NCI-H345 (cell line): ENCODE measurements around the gene AGFG2.
A peak's percentile ranks its signal among the peaks of the same experiment; 100 is the strongest.

Source experiments
- DNase-seq: peaks from one replicate; lab custom pipeline; 2025; lab: John Stamatoyannopoulos, UW

Gene AGFG2

DNA sequence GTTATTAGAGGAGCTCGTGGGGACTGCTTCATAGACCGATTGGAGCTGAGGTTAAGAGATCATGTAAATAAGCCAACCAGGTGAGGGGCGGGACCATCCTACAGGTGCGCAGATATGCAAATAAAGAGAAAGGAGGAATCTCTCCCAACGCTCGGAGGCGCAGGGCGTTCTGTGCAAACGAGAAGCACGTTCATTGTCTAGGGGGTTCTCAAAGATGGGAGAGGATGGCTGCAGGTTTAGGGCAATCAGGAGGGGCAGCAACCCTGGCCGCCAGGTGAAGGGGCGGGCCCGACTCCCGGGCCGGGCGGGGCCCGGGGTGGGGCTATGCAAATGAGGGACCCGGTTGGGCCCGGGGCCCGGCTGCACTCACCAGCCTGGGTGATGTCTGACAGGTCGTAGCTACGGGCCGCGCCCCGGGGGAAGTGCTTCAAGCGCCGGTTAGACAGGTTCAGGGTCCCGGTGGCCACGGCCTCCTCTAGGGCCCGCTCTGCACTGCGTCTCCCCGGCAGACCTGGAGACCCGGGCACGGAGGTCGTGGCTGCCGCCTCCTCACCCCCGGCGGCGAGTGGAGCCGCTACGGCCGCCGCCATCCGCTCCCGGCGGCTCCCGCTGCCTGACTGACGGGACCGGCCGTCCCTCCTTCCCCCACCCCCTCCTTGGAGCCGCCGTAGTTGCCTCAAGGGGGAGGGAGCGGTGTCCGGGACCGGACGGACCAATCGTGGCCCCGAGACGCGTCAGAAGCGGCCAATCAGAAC lies 46.7 kb downstream of the AGFG2 start, which contains the start of gene LRCH4:
Gene LRCH4 (minus strand): TSS at position 619 of the 755 bp plus-strand sequence. CDS start 29 bp downstream, at position 590.
- DNase-seq, result peak; percentile 63

DNA sequence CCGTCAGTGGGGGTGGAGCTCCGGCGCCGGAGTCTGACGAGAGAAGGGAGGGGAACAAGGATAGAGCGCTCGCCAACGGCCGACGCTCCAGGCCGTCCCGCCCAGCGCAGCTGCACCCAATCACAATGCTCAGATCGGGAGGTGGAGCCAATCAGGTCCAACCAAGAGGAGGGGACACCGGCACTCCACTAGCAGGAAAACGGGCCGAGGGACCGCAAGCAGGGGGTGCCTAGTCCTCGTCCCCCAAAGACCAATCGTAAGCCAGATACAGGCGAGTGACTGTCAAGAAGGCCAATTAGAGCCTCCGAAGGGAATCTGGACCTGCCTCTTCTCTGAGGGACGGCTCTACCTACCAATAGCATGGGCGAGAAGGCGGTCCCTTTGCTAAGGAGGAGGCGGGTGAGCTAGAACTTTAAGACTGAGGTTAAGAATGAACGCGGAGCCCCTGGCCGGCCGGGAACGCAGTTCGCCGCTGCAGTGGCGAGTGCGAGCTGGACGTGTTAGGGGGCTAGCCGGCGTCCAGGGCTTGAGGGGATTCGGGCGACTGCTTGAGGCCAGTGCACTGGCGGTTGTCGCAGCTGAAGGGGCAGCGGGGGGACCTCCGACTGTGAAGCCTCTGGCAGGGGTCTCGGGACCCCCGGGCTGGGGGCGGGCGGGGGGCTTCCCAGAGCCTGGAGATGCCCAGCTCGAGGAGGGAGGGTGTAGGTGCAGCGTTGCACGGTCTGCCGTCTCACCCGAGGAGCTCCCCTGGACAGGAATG lies 47.4 kb downstream of the AGFG2 start, which contains the start of gene FBXO24:
Gene FBXO24 (plus strand): TSS at position 63 of the 760 bp plus-strand sequence. CDS start 298 bp downstream, at position 361.
- DNase-seq, result peak; percentile 100

DNA sequence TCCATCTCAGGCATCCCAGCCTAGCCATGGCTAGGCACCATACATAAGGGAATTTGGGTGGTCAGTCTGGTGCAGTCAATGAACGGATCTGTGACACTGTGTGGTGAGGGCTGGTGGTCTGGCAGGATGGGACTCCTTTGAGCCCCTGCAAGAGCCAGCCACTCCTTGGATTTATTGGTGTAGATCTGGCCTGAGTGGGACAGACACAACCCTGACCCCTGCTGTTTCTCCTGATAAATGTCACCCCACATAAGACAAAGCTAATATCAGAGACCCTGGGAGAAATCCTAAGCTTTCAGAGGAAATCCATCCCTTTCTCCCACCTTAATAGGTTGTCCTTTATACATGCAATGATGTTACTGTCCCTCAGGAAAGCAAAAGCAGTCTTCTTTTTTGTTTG lies 49.4 kb downstream of the AGFG2 start:
- no peak for DNase-seq

DNA sequence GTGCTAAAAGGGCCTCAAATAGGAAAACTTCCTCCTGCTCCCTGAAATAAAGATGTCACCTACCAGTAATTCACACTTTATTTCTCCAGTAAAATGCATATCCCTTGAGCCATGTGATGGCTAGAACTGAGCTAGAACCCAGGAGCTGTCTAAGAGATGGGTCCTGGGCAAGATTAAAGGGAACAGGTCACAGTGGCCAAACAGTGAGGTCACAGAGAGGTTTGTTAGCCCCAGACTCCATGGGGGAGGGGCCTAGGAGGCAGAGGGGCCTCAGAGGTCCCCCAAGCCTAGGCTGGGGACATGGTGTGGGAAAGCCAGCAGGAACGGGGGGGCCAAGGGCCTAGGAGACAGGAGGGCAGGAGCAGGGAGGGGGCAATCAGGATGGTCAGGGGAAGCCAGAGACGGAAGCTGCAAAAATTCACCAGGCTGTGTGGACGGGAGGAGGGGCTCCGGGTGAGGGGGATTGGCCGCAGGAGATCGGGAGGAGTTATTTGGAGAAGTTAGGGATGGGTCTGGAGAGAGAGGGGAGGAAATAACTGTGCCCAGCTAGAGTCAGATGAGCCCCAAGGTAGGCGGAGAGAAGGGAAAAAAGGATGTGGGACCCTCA lies 50.4 kb downstream of the AGFG2 start:
- DNase-seq, result no peak

DNA sequence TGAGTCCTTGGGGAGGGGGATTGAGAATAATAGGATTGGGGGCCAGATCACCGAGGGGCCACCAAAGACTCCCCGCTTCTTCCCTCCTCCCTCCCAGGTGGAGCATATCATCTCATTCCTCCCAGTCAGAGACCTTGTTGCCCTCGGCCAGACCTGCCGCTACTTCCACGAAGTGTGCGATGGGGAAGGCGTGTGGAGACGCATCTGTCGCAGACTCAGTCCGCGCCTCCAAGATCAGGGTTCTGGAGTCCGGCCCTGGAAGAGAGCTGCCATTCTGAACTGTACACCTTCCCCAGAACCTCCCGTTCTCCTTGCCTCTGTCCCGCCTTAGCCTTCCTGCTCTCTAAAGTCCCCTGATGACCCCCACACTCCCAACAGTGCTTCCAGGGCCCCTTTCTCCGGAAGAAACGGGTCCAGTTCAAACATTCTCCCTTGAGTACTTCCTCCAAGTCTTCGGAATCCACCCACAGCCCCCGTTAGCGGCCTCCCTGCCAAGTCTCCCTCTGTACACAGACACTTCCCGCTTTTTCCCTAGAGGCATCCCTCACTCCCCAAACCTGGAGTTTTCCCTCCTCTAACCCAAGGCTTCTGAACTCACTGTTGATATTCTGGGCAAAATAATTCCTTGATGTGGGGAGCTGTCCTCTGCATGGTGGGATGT lies 51.2 kb downstream of the AGFG2 start:
- no peak for DNase-seq

DNA sequence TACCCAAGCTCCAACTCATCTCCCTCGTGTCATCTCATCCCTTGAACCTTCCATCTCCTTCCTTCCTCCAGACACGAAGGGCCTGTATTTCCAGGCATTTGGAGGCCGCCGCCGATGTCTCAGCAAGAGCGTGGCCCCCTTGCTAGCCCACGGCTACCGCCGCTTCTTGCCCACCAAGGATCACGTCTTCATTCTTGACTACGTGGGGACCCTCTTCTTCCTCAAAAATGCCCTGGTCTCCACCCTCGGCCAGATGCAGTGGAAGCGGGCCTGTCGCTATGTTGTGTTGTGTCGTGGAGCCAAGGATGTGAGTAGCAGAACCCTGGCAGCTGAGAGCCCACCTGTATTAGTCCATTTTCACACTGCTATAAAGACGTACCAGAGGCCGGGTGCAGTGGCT lies 52.6 kb downstream of the AGFG2 start:
- no peak for DNase-seq

DNA sequence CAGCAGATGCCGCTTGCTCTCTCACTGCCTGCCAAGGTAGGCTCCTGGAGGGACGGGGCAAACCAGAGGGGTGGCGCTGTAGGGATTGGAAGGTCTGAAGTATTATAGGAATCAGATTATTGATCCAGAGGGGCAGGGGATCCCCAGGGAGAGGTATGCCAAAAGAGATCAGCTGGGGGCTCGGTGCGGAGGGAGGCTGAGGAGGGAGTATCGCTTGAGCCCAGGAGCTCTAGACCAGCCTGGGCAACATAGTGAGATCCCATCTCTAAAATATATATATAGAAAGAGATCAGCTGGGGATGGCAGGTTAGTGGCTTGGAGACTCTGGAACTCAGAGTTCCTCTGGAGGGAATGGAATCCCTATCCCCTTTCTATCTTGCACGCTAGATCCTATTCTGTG lies 56.2 kb downstream of the AGFG2 start:
- no peak for DNase-seq

DNA sequence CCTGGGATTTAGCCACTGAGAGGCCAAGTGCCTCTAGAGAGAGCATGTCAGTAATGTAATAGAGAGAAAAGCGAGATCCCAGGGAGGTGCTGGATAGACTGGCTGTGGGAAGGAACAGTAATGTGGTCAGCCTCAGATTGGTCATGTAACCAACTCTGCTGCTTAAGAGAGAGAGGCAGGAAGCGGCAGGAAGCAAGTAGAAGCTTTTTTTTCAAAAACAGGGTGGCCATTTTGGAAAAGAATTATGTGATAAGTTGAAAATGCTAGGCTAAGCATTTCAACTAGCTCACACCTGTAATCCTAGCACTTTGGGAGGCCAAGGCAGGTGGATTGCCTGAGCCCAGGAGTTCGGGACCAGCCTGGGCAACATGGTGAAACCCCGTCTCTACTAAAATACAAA lies 59.4 kb downstream of the AGFG2 start:
- no peak for DNase-seq

DNA sequence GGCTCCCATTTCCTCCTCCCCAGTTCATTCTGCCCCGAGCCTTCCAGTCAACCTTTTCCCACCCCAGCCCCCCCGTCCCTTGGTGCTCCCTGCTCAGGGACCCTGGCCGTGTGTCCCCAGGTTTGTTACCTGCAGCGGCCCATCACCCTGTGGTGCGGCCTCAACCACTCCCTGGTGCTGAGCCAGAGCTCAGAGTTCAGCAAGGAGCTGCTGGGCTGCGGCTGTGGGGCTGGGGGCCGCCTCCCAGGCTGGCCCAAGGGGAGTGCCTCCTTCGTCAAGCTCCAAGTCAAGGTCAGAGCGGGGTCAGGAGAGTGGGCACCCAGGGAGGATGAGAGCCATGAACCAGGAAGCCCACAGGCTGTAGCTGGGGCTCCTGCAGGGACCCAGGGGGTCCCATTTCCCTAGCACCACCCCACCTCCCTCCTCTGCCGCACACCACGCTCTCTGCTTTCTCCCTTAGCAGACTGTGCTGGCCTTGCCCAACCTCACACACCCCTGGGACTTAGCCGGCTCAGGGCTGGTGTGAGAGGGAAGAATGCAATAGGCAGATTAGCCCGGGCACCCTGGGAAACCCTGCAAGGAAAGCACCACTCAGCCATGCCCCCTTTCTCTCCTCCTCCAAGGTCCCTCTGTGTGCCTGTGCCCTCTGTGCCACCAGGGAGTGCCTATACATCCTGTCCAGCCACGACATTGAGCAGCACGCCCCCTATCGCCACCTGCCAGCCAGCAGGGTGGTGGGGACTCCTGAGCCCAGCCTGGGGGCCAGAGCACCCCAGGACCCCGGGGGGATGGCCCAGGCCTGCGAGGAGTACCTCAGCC lies 61.1 kb downstream of the AGFG2 start:
- DNase-seq, result no peak

DNA sequence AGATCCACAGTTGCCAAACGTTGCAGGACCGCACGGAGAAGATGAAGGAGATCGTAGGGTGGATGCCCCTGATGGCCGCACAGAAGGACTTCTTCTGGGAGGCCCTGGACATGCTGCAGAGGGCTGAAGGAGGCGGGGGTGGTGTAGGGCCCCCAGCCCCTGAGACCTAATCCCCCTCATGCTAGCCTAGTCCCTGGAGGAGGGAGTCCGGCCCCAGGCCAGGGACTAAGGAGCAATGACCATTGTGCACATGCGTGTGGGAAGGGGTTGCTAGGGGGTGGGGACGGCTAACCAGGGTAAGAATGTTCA lies 61.7 kb downstream of the AGFG2 start:
- no peak for DNase-seq

DNA sequence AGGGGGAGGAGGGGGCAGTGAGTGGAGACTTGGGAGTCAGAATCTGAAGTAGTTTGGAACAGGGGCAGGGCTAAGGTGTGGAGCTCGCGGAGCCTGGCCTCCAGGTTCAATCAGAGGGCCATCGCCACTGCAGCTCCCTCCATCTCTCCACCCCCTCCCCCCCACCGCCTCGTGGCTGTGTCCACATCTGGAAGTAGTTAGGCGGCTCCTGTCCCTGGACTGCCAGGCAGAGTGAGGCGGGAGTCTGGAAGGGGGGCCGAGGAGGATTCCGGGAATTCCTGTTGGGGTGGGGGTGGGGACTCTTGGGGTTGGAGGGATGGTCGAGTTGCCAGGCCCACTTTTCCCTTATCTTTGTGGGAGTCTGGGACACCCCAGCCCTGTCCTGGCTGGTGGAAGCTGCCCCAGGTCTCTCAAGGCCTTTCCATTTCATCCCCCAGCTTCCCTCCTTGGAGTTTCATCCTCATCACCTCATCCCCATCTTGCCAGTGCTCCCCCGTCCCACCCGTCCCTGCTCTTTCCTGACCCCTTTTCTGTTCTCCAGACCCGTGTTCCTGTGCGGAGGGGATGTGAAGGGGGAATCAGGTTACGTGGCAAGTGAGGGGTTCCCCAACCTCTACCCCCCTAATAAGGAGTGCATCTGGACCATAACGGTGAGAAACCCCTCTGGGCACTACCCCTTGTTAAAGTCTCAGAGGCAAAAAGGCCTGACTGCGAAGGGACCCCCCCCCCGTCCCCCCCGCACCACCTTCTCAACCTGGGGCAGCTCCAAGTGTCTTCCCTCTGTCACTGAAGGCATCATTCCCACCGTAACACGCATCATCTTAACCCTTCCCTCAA lies 64.1 kb downstream of the AGFG2 start:
- no peak for DNase-seq

DNA sequence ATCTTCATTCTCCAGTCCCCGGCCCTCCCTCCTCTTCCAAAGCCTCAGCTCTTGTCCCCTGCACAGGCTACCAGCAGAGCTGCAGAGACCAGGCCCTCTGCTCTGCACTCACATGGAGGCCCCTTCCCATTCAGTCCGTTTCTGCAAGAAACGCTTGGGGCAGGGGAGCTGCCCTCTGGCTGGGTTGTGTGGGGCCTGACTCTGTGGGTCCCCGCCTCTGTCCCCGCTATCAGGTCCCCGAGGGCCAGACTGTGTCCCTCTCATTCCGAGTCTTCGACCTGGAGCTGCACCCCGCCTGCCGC lies 64.7 kb downstream of the AGFG2 start:
- no peak for DNase-seq

DNA sequence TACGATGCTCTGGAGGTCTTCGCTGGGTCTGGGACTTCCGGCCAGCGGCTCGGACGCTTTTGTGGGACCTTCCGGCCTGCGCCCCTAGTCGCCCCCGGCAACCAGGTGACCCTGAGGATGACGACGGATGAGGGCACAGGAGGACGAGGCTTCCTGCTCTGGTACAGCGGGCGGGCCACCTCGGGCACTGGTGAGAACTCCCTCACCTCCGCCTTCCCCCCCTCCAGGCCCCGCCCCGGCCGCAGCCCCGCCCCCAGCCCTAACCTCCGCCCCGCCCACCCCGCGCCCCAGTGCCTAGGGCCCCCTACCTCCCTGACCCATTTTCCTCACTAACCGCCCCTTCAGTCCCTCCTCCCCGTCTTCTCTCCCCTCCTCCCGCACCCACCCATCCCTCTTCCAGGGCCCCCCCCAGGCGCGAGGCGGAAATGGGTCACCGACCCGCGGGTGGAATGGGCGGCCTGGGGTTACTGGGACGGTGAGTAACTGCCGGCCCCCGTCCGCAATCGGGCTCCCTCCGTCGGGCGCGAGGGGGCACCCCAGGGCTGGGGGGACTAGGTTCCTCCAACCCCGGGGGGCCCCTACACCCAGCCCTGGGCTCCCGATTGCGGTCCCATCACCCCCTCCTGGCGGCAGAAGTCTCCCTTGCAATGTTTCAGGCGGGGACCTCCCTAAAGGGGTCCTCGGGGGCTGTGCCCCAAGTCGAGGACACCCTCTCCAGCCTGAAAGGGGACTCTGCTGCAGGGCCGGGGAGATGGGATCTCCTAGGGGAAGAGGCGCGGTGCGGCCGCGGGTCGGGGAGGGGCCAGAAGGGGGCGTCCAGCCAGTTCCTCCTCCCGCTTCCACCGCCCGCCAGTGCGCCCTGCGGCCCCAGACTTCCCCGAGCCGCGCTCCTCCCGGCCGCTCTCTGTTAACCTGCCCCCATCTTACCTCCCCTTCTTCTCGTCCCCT lies 65.3 kb downstream of the AGFG2 start:
- DNase-seq, result peak; percentile 66

DNA sequence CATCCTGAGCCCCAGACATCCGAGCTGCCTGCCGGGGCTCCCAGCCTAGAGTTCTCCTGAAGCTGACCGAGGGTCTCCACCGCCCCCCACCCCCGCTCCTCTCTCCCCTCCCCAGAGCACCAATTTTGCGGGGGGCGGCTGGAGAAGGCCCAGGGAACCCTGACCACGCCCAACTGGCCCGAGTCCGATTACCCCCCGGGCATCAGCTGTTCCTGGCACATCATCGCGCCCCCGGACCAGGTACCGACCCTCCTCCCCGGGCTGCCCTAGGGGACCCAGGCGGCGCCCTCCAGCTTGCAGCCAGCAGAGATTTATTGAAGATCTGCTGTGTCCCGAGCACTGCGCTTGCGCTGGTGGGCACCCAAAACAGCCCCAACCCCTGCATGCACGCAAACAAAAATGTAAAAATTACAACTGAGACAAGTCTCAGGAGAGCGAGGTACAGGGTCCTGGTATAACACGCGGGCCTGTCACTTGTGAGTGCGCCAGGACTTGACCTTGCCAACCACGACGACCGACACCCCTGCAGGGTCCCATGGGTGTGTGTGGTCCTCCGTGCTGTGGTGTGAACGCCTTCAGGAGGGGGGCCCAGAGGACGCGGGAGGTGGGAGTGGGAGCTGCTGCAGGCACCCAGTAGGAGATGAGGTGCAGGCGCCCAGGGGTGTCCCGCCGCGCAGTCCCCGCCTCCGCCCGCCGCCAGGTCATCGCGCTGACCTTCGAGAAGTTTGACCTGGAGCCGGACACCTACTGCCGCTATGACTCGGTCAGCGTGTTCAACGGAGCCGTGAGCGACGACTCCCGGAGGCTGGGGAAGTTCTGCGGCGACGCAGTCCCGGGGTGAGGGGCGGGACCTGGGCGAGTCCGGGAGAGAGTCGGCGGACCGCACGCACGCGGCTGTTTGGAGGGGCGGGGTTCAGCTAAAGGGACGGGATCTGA lies 66.2 kb downstream of the AGFG2 start:
- no peak for DNase-seq

DNA sequence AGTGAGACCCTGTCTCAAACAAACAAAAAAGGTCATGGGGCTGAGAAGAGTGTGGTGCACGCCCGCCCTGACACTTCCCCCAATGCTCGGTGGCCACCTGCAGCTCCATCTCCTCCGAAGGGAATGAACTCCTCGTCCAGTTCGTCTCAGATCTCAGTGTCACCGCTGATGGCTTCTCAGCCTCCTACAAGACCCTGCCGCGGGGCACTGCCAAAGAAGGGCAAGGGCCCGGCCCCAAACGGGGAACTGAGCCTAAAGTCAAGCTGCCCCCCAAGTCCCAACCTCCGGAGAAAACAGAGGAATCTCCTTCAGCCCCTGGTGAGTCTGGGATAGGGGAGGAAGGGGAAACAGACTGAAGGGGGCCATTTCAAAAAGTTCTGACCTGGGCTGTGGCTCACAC lies 67.3 kb downstream of the AGFG2 start:
- no peak for DNase-seq

DNA sequence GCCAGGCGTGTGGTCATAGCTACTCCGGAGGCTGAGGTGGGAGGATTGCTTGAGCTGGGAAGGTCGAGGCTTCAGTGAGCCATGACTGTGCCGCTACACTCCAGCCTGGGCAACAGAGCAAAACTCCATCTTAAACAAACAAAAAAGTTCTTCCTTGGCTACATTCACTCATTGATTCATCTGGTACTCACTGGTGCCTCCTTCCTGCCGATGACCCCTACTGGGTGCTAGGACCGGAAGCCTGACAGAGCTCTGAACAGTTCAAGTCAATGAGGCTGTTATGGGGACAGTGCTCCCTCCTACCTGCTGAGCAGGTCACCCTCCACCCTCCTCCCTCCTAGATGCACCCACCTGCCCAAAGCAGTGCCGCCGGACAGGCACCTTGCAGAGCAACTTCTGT lies 68.1 kb downstream of the AGFG2 start:
- DNase-seq, result no peak

DNA sequence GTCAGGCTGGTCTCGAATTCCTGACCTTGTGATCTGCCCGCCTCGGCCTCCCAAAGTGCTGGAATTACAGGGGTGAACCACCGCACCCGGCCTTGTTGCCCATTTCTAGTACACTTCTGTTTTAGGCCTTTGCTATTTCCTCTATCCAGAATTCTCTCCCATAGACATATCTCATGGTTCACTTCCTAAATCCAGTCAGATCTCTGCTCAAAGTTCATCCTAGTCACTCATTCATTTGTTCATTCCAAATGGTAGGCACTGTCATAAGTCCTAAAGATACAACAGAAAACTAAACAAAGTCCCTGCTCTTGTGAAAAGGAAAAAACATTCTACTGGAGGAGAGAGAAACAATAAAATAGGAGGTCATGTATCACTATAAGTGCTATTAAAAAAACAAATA lies 71.0 kb downstream of the AGFG2 start:
- DNase-seq, result no peak

DNA sequence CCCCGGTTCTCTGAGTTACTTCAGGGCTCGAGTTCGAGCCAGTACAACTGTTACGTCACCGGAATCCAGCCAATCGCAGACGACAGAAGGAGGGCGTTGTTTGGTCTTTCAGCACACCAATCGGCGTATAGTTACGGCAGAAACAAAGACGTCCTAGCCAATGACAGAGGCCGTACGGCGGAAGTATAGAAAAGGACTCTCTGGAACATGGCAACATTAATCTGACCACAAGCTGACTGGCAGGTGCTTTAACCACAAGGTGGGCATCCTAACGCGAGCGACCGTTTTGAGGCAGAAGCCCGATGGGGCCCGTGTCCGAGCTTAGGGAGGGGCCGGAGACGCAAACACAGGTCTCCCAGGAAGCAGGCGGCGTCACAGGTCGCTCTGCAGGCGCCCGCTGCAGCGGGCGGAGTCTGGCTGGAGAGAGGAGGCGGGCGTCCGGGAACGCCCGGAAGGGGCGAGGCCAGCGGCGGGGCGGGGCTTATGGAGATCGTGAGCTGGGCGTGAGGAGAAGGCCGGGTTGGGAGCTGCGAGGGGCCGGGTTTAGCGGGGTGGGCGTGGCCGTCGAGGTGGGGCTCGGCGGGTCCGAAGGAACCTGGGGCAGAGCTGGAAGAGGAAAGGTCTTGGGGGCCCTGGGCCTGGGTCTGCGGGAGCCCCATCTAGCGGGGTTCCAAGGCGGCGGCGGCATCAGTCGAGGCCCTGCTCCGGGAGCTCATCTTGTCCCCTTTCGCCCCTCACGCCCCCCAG lies 73.2 kb downstream of the AGFG2 start, which contains the start of gene MOSPD3:
Gene MOSPD3 (plus strand): TSS at position 558 of the 747 bp plus-strand sequence. CDS start 252 bp downstream, outside the sequence.
- DNase-seq, result peak; percentile 99
